ENCODE measurements around the gene LSM11.
"Not testable (repeated sequence)": the region's sequence is repeated elsewhere in the genome, so short reads cannot be mapped to it uniquely, and the experiment has no call there.

LSM11 gene

GRCh38 chr5:157743163-157744050 lies at the start of gene LSM11:
LSM11 (plus strand) TSS chr5:157743712; CDS start chr5:157743751, 39 bp downstream.
- no peaks in the 10 kb centered on the region for H3K9me3 Mint-ChIP-seq
- H3K4me1 Mint-ChIP-seq: peaks cover 33% of the 10 kb centered on the region

GRCh38 chr5:157693816-157694215 lies 49.7 kb upstream of the LSM11 start:
- H3K4me3 Mint-ChIP-seq: not testable (repeated sequence)

More at GRCh38 chr5:157743163-157744050, at the start of gene LSM11:
- H3K4me3 Mint-ChIP-seq: peak within 1 kb of the TSS; percentile 95
- peak within 1 kb of the TSS; percentile 89 for H3K27ac Mint-ChIP-seq
- H3K27me3 Mint-ChIP-seq: no peaks in the 10 kb centered on the region
- H3K36me3 Mint-ChIP-seq: peaks cover 1% of the 10 kb centered on the region

GRCh38 chr5:157696154-157696553 lies 47.4 kb upstream of the LSM11 start:
- H3K4me3 Mint-ChIP-seq, H3K9me3 Mint-ChIP-seq, H3K27me3 Mint-ChIP-seq, H3K4me1 Mint-ChIP-seq, H3K27ac Mint-ChIP-seq, H3K36me3 Mint-ChIP-seq: not testable (repeated sequence)

More at GRCh38 chr5:157693816-157694215, 49.7 kb upstream of the LSM11 start:
- not testable (repeated sequence) for H3K27ac Mint-ChIP-seq, H3K4me1 Mint-ChIP-seq, H3K9me3 Mint-ChIP-seq, H3K27me3 Mint-ChIP-seq, H3K36me3 Mint-ChIP-seq

GRCh38 chr5:157698674-157699073 lies 44.8 kb upstream of the LSM11 start:
- H3K27ac Mint-ChIP-seq, H3K36me3 Mint-ChIP-seq, H3K4me3 Mint-ChIP-seq, H3K4me1 Mint-ChIP-seq, H3K9me3 Mint-ChIP-seq, H3K27me3 Mint-ChIP-seq: not testable (repeated sequence)

GRCh38 chr5:157703736-157704135 lies 39.8 kb upstream of the LSM11 start:
- Mint-ChIP-seq H3K4me3 (no peak overlapping the region), H3K27me3 (peaks cover 5% of the 10 kb centered on the region), H3K36me3 (no peaks in the 10 kb centered on the region), H3K9me3 (no peaks in the 10 kb centered on the region), H3K4me1 (no peaks in the 10 kb centered on the region), H3K27ac (no peak overlapping the region)

GRCh38 chr5:157708866-157709265 lies 34.6 kb upstream of the LSM11 start:
- Mint-ChIP-seq H3K4me1 (peaks cover 6% of the 10 kb centered on the region), H3K9me3 (no peaks in the 10 kb centered on the region), H3K4me3 (no peak overlapping the region), H3K36me3 (no peaks in the 10 kb centered on the region), H3K27ac (no peak overlapping the region), H3K27me3 (peaks cover 4% of the 10 kb centered on the region)

GRCh38 chr5:157709346-157709745 lies 34.2 kb upstream of the LSM11 start:
- H3K36me3 Mint-ChIP-seq: no peaks in the 10 kb centered on the region

GRCh38 chr5:157710431-157710830 lies 33.1 kb upstream of the LSM11 start:
- no peak overlapping the region for H3K4me3 Mint-ChIP-seq
- no peak overlapping the region for H3K27ac Mint-ChIP-seq
- peaks cover 9% of the 10 kb centered on the region for H3K4me1 Mint-ChIP-seq
- H3K9me3 Mint-ChIP-seq: no peaks in the 10 kb centered on the region
- H3K27me3 Mint-ChIP-seq: no peaks in the 10 kb centered on the region
- H3K36me3 Mint-ChIP-seq: no peaks in the 10 kb centered on the region

More at GRCh38 chr5:157709346-157709745, 34.2 kb upstream of the LSM11 start:
- Mint-ChIP-seq H3K4me1 (peaks cover 7% of the 10 kb centered on the region), H3K4me3 (no peak overlapping the region), H3K9me3 (no peaks in the 10 kb centered on the region), H3K27me3 (peaks cover 2% of the 10 kb centered on the region), H3K27ac (no peak overlapping the region)

- Mint-ChIP-seq H3K27ac (no peak overlapping the region), H3K27me3 (no peaks in the 10 kb centered on the region), H3K9me3 (no peaks in the 10 kb centered on the region), H3K4me3 (no peak overlapping the region), H3K36me3 (no peaks in the 10 kb centered on the region), H3K4me1 (peaks cover 9% of the 10 kb centered on the region)
Measured at GRCh38 chr5:157710882-157711281, 32.6 kb upstream of the LSM11 start.

GRCh38 chr5:157713830-157714595 lies 29.5 kb upstream of the LSM11 start:
- H3K4me3 Mint-ChIP-seq: no peak overlapping the region
- no peaks in the 10 kb centered on the region for H3K9me3 Mint-ChIP-seq
- H3K27me3 Mint-ChIP-seq: no peaks in the 10 kb centered on the region
- H3K36me3 Mint-ChIP-seq: no peaks in the 10 kb centered on the region
- H3K27ac Mint-ChIP-seq: no peak overlapping the region
- H3K4me1 Mint-ChIP-seq: peaks cover 23% of the 10 kb centered on the region

- H3K4me1 Mint-ChIP-seq: peaks cover 23% of the 10 kb centered on the region
- H3K9me3 Mint-ChIP-seq: no peaks in the 10 kb centered on the region
- H3K27me3 Mint-ChIP-seq: no peaks in the 10 kb centered on the region
- no peaks in the 10 kb centered on the region for H3K36me3 Mint-ChIP-seq
- no peak overlapping the region for H3K27ac Mint-ChIP-seq
- no peak overlapping the region for H3K4me3 Mint-ChIP-seq
Measured at GRCh38 chr5:157714596-157714864, 29.0 kb upstream of the LSM11 start.

GRCh38 chr5:157718519-157718918 lies 25.0 kb upstream of the LSM11 start:
- no peaks in the 10 kb centered on the region for H3K9me3 Mint-ChIP-seq
- no peak overlapping the region for H3K4me3 Mint-ChIP-seq
- peaks cover 9% of the 10 kb centered on the region for H3K36me3 Mint-ChIP-seq
- H3K4me1 Mint-ChIP-seq: peaks cover 17% of the 10 kb centered on the region
- H3K27me3 Mint-ChIP-seq: no peaks in the 10 kb centered on the region
- H3K27ac Mint-ChIP-seq: no peak overlapping the region

- Mint-ChIP-seq H3K4me1 (peaks cover 17% of the 10 kb centered on the region), H3K9me3 (no peaks in the 10 kb centered on the region), H3K27ac (no peak overlapping the region), H3K36me3 (peaks cover 13% of the 10 kb centered on the region), H3K27me3 (no peaks in the 10 kb centered on the region), H3K4me3 (no peak overlapping the region)
Measured at GRCh38 chr5:157719245-157719644, 24.3 kb upstream of the LSM11 start.

- no peaks in the 10 kb centered on the region for H3K9me3 Mint-ChIP-seq
- H3K36me3 Mint-ChIP-seq: peaks cover 17% of the 10 kb centered on the region
- H3K27ac Mint-ChIP-seq: no peak overlapping the region
- no peak overlapping the region for H3K4me3 Mint-ChIP-seq
- peaks cover 21% of the 10 kb centered on the region for H3K4me1 Mint-ChIP-seq
- no peaks in the 10 kb centered on the region for H3K27me3 Mint-ChIP-seq
Measured at GRCh38 chr5:157721159-157721558, 22.4 kb upstream of the LSM11 start.

GRCh38 chr5:157722895-157723294 lies 20.6 kb upstream of the LSM11 start:
- Mint-ChIP-seq H3K36me3 (peaks cover 19% of the 10 kb centered on the region), H3K4me1 (peaks cover 15% of the 10 kb centered on the region), H3K27ac (peak overlapping the region; percentile 76)
- not testable (repeated sequence) for H3K4me3 Mint-ChIP-seq, H3K9me3 Mint-ChIP-seq, H3K27me3 Mint-ChIP-seq

GRCh38 chr5:157726607-157727006 lies 16.9 kb upstream of the LSM11 start:
- H3K27ac Mint-ChIP-seq: peak overlapping the region; percentile 46
- not testable (repeated sequence) for H3K27me3 Mint-ChIP-seq, H3K9me3 Mint-ChIP-seq, H3K4me3 Mint-ChIP-seq
- H3K36me3 Mint-ChIP-seq: peaks cover 21% of the 10 kb centered on the region
- H3K4me1 Mint-ChIP-seq: peaks cover 32% of the 10 kb centered on the region

All from activated naive CD4-positive, alpha-beta T cell treated with anti-CD3 and anti-CD28 coated beads, Interleukin-2, amount 50 U/mL, for 24 hours (primary cell).